Caco-2 (cell line): ENCODE measurements around the gene GLRX2. TPM values are rescaled to one million over a fixed set of nuclear protein-coding genes. Genes with fewer than 3 reads are reported as not detected.

Experiments
- BruUV-seq: library from RNA; stranded (reverse); fragments of 400-500 nt; replicated peaks from 2 replicates; lab custom pipeline; 2021; lab: Mats Ljungman, UMichigan
- CTCF ChIA-PET: fragments of 300-600 bp; sonication (Branson Sonifier 250); formaldehyde crosslinking; loops from one replicate; lab custom pipeline; 2022; ENCODE audit warnings: antibody characterized with exemption; lab: Charles Lee
- POLR2A ChIA-PET: fragments of 300-600 bp; sonication (Branson Sonifier 250); formaldehyde crosslinking; loops from one replicate; lab custom pipeline; 2022; ENCODE audit warnings: antibody characterized with exemption; lab: Charles Lee
- DNase-seq, 2 experiments: peaks; one replicate each; pipeline versions ENCODE4 v3.0.0 to v3.0.0-alpha.2; 2020 to 2022
- H3K27me3 ChIP-seq: replicated peaks from 2 replicates; pipeline ENCODE4 v1.6.0; 2011; ENCODE audit warnings: low read length; ENCODE audit not compliant: control insufficient read depth, insufficient read depth
- H3K36me3 ChIP-seq: 2 replicates; pipeline ENCODE4 v1.5.1; 2011; ENCODE audit warnings: low read length; ENCODE audit not compliant: control insufficient read depth, insufficient read depth
- H3K4me1 ChIP-seq: fragments of 250-450 bp; sonication (Bioruptor Pico); 2 replicates; pipeline ENCODE4 v1.5.1; 2020; ENCODE audit warnings: mild to moderate bottlenecking
- H3K4me3 ChIP-seq: 2 replicates; pipeline ENCODE4 v1.5.1; 2011; ENCODE audit warnings: low read depth, mild to moderate bottlenecking, control low read depth, low read length
- H3K9me3 ChIP-seq: fragments of 250-450 bp; sonication (Bioruptor Pico); 2 replicates; pipeline ENCODE4 v1.5.1; 2020; ENCODE audit warnings: mild to moderate bottlenecking, moderate library complexity
- H3K27ac Mint-ChIP-seq: one replicate; pipeline ENCODE4 v1.8.0; 2022; ENCODE audit warnings: mixed read lengths; ENCODE audit not compliant: unreplicated experiment
- H3K27me3 Mint-ChIP-seq: one replicate; pipeline ENCODE4 v1.8.0; 2022; ENCODE audit warnings: mixed read lengths; ENCODE audit not compliant: insufficient read depth, unreplicated experiment
- H3K36me3 Mint-ChIP-seq: one replicate; pipeline ENCODE4 v1.8.0; 2022; ENCODE audit warnings: mild to moderate bottlenecking, mixed read lengths; ENCODE audit not compliant: insufficient read depth, unreplicated experiment
- H3K4me1 Mint-ChIP-seq: one replicate; pipeline ENCODE4 v1.8.0; 2022; ENCODE audit warnings: low read depth, mixed read lengths; ENCODE audit not compliant: unreplicated experiment
- H3K4me3 Mint-ChIP-seq: one replicate; pipeline ENCODE4 v1.8.0; 2022; ENCODE audit warnings: mild to moderate bottlenecking, moderate library complexity, mixed read lengths; ENCODE audit not compliant: unreplicated experiment
- H3K9me3 Mint-ChIP-seq: one replicate; pipeline ENCODE4 v1.8.0; 2022; ENCODE audit warnings: mixed read lengths; ENCODE audit not compliant: unreplicated experiment
- intact Hi-C: fragments of 100-400 bp; cut with micrococcal nuclease; formaldehyde crosslinking; loops from one replicate; pipeline ENCODE4 v1.10.0; 2022; ENCODE audit not compliant: unreplicated experiment
- total RNA-seq: library from RNA; stranded (reverse); gene quantifications from 2 replicates; pipeline ENCODE4 v1.2.3, GENCODE V29; 2022
- TF ChIP-seq, protein P1 (sequence below), 2 experiments: fragments of 200-600 bp in 1 of 2; IDR thresholded peaks; 1 replicate in 1 of 2; 2 replicates in 1 of 2; pipeline versions ENCODE4 v1.5.1 to v1.8.0; 2011 to 2022; ENCODE audit warnings: antibody characterized with exemption in 1 of 2, control low read depth in 1 of 2, inconsistent platforms in 1 of 2, low read depth in 1 of 2, low read length in 1 of 2, mild to moderate bottlenecking in 1 of 2, moderate library complexity in 1 of 2; ENCODE audit not compliant: insufficient read depth in 1 of 2, severe bottlenecking in 1 of 2, unreplicated experiment in 1 of 2

The GLRX2 gene
- total RNA-seq, 1 experiment from 2014 or later, result 20.7 TPM

DNA sequence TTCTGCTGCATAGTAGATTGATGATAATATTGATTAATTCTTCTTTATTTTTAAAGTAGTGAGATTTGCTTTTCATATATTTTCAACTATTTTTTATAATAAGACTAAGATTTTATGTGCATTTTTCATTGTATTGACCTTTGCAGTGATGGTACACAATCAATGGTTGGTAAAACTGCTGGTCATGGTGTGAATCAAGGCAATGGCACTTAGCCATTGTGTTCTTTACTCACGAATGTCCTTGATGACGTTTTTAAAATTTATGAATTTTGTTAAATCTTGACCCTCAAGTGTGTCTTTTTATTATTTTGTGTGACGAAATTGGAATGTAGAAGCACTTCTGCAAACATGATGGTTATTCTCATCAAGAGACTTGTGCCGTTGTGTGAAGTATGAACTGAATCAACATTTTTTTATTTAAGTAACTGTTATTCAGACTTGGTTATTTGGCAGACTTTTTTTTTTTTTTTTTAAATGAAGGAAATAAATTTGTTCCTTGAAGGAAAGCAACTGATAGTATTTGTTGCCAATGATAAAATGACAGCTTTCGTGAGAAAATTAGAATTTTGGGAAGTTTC, 39.2 kb upstream of the GLRX2 start:
- ChIA-PET POLR2A (no interaction called here), CTCF (no interaction called here)
- TF ChIP-seq, protein P1, sequence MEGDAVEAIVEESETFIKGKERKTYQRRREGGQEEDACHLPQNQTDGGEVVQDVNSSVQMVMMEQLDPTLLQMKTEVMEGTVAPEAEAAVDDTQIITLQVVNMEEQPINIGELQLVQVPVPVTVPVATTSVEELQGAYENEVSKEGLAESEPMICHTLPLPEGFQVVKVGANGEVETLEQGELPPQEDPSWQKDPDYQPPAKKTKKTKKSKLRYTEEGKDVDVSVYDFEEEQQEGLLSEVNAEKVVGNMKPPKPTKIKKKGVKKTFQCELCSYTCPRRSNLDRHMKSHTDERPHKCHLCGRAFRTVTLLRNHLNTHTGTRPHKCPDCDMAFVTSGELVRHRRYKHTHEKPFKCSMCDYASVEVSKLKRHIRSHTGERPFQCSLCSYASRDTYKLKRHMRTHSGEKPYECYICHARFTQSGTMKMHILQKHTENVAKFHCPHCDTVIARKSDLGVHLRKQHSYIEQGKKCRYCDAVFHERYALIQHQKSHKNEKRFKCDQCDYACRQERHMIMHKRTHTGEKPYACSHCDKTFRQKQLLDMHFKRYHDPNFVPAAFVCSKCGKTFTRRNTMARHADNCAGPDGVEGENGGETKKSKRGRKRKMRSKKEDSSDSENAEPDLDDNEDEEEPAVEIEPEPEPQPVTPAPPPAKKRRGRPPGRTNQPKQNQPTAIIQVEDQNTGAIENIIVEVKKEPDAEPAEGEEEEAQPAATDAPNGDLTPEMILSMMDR (IDR thresholded peaks at IDR 0.05; ENCODE audit: insufficient read depth in 1 of 2, low read depth in 1 of 2, low read length in 1 of 2, severe bottlenecking in 1 of 2, unreplicated experiment in 1 of 2), result no peak

DNA sequence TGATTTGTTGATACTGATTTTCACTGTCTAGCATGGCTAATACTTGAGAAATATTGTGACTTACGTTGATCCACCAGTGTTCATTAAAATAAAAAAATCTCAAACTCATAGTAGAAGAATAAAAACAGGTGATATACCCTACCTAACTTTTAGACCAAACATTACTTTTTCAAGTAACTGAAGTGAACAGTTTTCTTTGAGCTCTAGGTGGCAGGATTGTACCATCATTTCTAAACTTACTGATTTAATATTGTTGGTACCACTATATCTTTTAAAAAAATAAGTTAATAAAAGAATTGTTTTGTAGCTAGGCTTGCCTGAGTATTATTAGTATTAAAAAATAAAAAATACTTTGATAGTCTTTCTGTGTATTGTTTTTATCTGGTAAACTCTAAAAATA, 38.1 kb upstream of the GLRX2 start:
- H3K36me3 ChIP-seq, result no peaks in the 10 kb centered on the region; the same call in 1 of the 2 replicates
- intact Hi-C loops, result loop anchor here (5.0 kb wide), 1 partner anchor 1154 kb away; no protein-coding TSS in a partner anchor
- CTCF ChIA-PET, result no interaction called here

More for the DNA sequence above, 39.2 kb upstream of the GLRX2 start:
- Mint-ChIP-seq H3K36me3 (peaks cover 35% of the 10 kb centered on the region), H3K27me3 (no peaks in the 10 kb centered on the region), H3K27ac (no peak overlapping the region), H3K4me1 (no peaks in the 10 kb centered on the region), H3K9me3 (no peaks in the 10 kb centered on the region), H3K4me3 (no peak overlapping the region)
- Histone ChIP-seq H3K4me1 (no peaks in the 10 kb centered on the region), H3K9me3 (no peaks in the 10 kb centered on the region), H3K4me3 (no peak overlapping the region), H3K27me3 (no peaks in the 10 kb centered on the region), H3K36me3 (no peaks in the 10 kb centered on the region; the same call in 1 of the 2 replicates)
- intact Hi-C loops, result loop anchor here (5.0 kb wide), 1 partner anchor 1153 kb away; no protein-coding TSS in a partner anchor
- no TSS peak for BruUV-seq
- DNase-seq, result no peak

DNA sequence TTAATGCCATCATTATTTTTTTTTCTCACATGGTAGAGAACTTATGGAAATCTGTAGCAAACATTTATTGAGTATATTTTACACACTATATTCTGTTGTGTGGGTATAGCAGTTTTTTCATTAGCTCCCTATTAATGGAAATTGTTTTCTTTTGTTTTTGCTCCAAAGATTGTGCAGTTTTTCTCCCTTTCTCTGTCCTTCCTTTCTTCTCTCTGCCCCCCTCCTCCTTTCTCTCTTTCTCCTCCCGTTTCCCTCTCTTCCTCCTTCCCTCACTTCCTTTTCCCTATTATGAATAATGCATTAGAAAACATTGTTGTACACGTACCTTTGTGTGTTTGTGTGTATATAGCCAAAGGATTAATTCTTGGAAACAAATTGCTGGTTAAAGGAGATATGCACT, 37.2 kb upstream of the GLRX2 start:
- ChIA-PET CTCF (no interaction called here), POLR2A (no interaction called here)
- intact Hi-C loops, result loop anchor here (5.0 kb wide), 1 partner anchor 1155 kb away; no protein-coding TSS in a partner anchor
- TF ChIP-seq, protein P1 (IDR thresholded peaks at IDR 0.05; ENCODE audit: insufficient read depth in 1 of 2, low read depth in 1 of 2, low read length in 1 of 2, severe bottlenecking in 1 of 2, unreplicated experiment in 1 of 2), result no peak
- no peaks in the 10 kb centered on the region for H3K9me3 Mint-ChIP-seq
- H3K4me3 Mint-ChIP-seq, result no peak overlapping the region
- DNase-seq, result no peak
- BruUV-seq, result no TSS peak
- H3K4me1 Mint-ChIP-seq, result no peaks in the 10 kb centered on the region
- H3K27me3 Mint-ChIP-seq, result no peaks in the 10 kb centered on the region
- no peaks in the 10 kb centered on the region for H3K9me3 ChIP-seq
- H3K27ac Mint-ChIP-seq, result peak overlapping the region; percentile 5
- H3K4me1 ChIP-seq, result no peaks in the 10 kb centered on the region
- no peaks in the 10 kb centered on the region for H3K27me3 ChIP-seq
- no peak overlapping the region for H3K4me3 ChIP-seq
- no peaks in the 10 kb centered on the region; the same call in 1 of the 2 replicates for H3K36me3 ChIP-seq
- H3K36me3 Mint-ChIP-seq, result peaks cover 39% of the 10 kb centered on the region

More for the DNA sequence above, 38.1 kb upstream of the GLRX2 start:
- no peak overlapping the region for H3K4me3 ChIP-seq
- Mint-ChIP-seq H3K4me1 (no peaks in the 10 kb centered on the region), H3K9me3 (no peaks in the 10 kb centered on the region), H3K27me3 (no peaks in the 10 kb centered on the region), H3K4me3 (no peak overlapping the region), H3K27ac (no peak overlapping the region), H3K36me3 (peaks cover 39% of the 10 kb centered on the region)
- BruUV-seq, result no TSS peak
- no peaks in the 10 kb centered on the region for H3K4me1 ChIP-seq
- no peaks in the 10 kb centered on the region for H3K27me3 ChIP-seq
- TF ChIP-seq, protein P1 (IDR thresholded peaks at IDR 0.05; ENCODE audit: insufficient read depth in 1 of 2, low read depth in 1 of 2, low read length in 1 of 2, severe bottlenecking in 1 of 2, unreplicated experiment in 1 of 2), result peak in 1 of 2 experiments; percentile 20
- POLR2A ChIA-PET, result no interaction called here
- no peak for DNase-seq
- no peaks in the 10 kb centered on the region for H3K9me3 ChIP-seq
